ENCODE measurements around the gene NTRK1. TPM values are rescaled to one million over a fixed set of nuclear protein-coding genes. Genes with fewer than 3 reads are reported as not detected.

NTRK1 gene
- polyA plus RNA-seq, 1 of the 3 experiments (the other 2 are of a cell fraction), result 0.97 TPM

GRCh38 chr1:156893048-156893953, 32.6 kb downstream of the NTRK1 start, which contains the start of gene PEAR1:
Gene PEAR1, plus strand, starts transcription at chr1:156893718. Its CDS starts 10,209 bp downstream, at chr1:156903927.
- no peaks in the 10 kb centered on the region for H3K9me2 ChIP-seq
- no peak for DNase-seq
- H3K36me3 ChIP-seq (replicated peaks in 1 of 2; ENCODE audit: control insufficient read depth in 1 of 2, insufficient read depth in 2 of 2, low read length in 1 of 2), result no peaks in the 10 kb centered on the region
- H3K4me1 ChIP-seq (ENCODE audit: control insufficient read depth in 1 of 2, insufficient read depth in 2 of 2, low read depth in 1 of 2, low read length in 1 of 2), result peaks cover 32 to 43% of the 10 kb centered on the region in 2 experiments; a peak in 3 of 4 replicates
- no peaks in the 10 kb centered on the region for H3K9me3 ChIP-seq
- H3K4me3 ChIP-seq (ENCODE audit: low read depth in 2 of 2, low read length in 1 of 2), result no peak within 1 kb of the TSS
- peak within 1 kb of the TSS in 1 of 2 experiments; percentile 87; a peak in 1 of 4 replicates for H3K27ac ChIP-seq (ENCODE audit: low read depth in 2 of 2, low read length in 1 of 2)
- peaks cover 40% of the 10 kb centered on the region for H3F3A ChIP-seq (replicated peaks; ENCODE audit: insufficient read depth)
- 94% methylated on average over 45 of the region's 60 CpGs for WGBS (ENCODE audit: low lambda C conversion rate)
- TF ChIP-seq NFIC (IDR thresholded peaks at IDR 0.05; ENCODE audit: borderline replicate concordance) (no peak), YY1 (IDR thresholded peaks at IDR 0.05; ENCODE audit: low read depth) (no peak), SIN3A (IDR thresholded peaks at IDR 0.05; ENCODE audit: borderline replicate concordance, low read depth, low read length) (no peak), ZBTB33 (IDR thresholded peaks at IDR 0.05; ENCODE audit: borderline replicate concordance, low read depth) (no peak), RXRA (IDR thresholded peaks at IDR 0.05; ENCODE audit: borderline replicate concordance, low read depth) (no peak), POLR2AphosphoS5 (IDR thresholded peaks at IDR 0.05; ENCODE audit: low read depth, low read length) (no peak), REST (IDR thresholded peaks at IDR 0.05; ENCODE audit: low read depth, low read length) (no peak), GATA2 (CRISPR knock-in tag; IDR thresholded peaks at IDR 0.05) (no peak), ELF1 (IDR thresholded peaks at IDR 0.05) (no peak), USF1 (IDR thresholded peaks at IDR 0.05; ENCODE audit: borderline replicate concordance, low read depth) (no peak), GABPA (IDR thresholded peaks at IDR 0.05; ENCODE audit: low read depth) (no peak), FOXM1 (IDR thresholded peaks at IDR 0.05; ENCODE audit: low read depth) (no peak)
- TF ChIP-seq, protein P1, sequence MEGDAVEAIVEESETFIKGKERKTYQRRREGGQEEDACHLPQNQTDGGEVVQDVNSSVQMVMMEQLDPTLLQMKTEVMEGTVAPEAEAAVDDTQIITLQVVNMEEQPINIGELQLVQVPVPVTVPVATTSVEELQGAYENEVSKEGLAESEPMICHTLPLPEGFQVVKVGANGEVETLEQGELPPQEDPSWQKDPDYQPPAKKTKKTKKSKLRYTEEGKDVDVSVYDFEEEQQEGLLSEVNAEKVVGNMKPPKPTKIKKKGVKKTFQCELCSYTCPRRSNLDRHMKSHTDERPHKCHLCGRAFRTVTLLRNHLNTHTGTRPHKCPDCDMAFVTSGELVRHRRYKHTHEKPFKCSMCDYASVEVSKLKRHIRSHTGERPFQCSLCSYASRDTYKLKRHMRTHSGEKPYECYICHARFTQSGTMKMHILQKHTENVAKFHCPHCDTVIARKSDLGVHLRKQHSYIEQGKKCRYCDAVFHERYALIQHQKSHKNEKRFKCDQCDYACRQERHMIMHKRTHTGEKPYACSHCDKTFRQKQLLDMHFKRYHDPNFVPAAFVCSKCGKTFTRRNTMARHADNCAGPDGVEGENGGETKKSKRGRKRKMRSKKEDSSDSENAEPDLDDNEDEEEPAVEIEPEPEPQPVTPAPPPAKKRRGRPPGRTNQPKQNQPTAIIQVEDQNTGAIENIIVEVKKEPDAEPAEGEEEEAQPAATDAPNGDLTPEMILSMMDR (IDR thresholded peaks at IDR 0.05), result no peak
- TF ChIP-seq, protein P2, sequence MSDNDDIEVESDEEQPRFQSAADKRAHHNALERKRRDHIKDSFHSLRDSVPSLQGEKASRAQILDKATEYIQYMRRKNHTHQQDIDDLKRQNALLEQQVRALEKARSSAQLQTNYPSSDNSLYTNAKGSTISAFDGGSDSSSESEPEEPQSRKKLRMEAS (IDR thresholded peaks at IDR 0.05; ENCODE audit: low read depth), result no peak
- no peak within 1 kb of the TSS for H2AFZ ChIP-seq (ENCODE audit: low read depth)
- H3K4me2 ChIP-seq, result no peak within 1 kb of the TSS
- no peaks in the 10 kb centered on the region for H4K20me1 ChIP-seq (ENCODE audit: insufficient read depth)
- no peaks in the 10 kb centered on the region for H3K27me3 ChIP-seq (ENCODE audit: insufficient read depth)
- H3K9ac ChIP-seq, result no peak within 1 kb of the TSS
- no peaks in the 10 kb centered on the region for H3K79me2 ChIP-seq (ENCODE audit: insufficient read depth)
- ChIA-PET CTCF (interaction anchor here (0.8 to 21.6 kb wide), 15 partner anchors 7 to 263 kb away, joined by 4 to 455 read pairs (median 41); partner anchors contain the start of genes INSRR, ISG20L2, METTL25B and NTRK1), POLR2A (interaction anchor here (1.0 to 1.1 kb wide), 2 partner anchors 35 to 54 kb away, joined by 4 to 8 read pairs; no protein-coding TSS in a partner anchor)
